ENCODE measurements around the gene GJC2. TPM values are rescaled to one million over a fixed set of nuclear protein-coding genes. Genes with fewer than 3 reads are reported as not detected.
"Not testable (repeated sequence)": the region's sequence is repeated elsewhere in the genome, so short reads cannot be mapped to it uniquely, and the experiment has no call there.

Gene GJC2
- total and polyA plus RNA-seq, 2 donors, result 1.2 to 1.5 TPM

DNA sequence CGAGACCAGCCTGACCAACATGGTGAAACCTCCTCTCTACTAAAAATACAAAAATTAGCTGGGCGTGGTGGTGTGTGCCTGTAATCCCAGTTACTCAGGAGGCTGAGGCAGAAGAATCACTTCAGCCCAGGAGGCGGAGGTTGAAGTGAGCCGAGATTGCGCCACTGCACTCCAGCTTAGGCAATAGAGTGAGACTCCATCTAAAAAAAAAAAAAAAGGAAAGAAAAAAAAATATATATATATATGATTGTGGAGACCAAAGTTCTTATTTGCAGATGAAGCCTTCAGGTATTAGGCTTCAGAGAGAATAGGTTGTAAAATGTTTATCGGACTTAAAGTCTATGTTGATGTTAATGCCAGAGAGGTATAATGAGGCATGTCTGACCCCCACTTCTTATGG, 38.4 kb upstream of the GJC2 start:
- not testable (repeated sequence) for H3K9me3 ChIP-seq (ENCODE audit: control insufficient read depth in 2 of 2, insufficient read depth in 1 of 2, low read length in 1 of 2); H3K27me3 ChIP-seq (ENCODE audit: control insufficient read depth in 2 of 2, insufficient read depth in 1 of 2, low read length in 1 of 2); DNase-seq (ENCODE audit: low read depth in 6 of 9, low spot score in 9 of 9); H3K4me3 ChIP-seq (ENCODE audit: low read length in 2 of 2); H3K27ac ChIP-seq (ENCODE audit: low read depth in 1 of 2, low read length in 1 of 2)
- Histone ChIP-seq H3K4me1 (ENCODE audit: control insufficient read depth in 2 of 2, insufficient read depth in 2 of 2, low read length in 2 of 2) (peaks cover 9 to 19% of the 10 kb centered on the region in 2 donors), H3K36me3 (ENCODE audit: control insufficient read depth in 2 of 2, insufficient read depth in 2 of 2, low read length in 1 of 2) (peaks cover 10 to 14% of the 10 kb centered on the region in 2 donors)
- 97% methylated on average over 6 of the region's 6 CpGs for WGBS

DNA sequence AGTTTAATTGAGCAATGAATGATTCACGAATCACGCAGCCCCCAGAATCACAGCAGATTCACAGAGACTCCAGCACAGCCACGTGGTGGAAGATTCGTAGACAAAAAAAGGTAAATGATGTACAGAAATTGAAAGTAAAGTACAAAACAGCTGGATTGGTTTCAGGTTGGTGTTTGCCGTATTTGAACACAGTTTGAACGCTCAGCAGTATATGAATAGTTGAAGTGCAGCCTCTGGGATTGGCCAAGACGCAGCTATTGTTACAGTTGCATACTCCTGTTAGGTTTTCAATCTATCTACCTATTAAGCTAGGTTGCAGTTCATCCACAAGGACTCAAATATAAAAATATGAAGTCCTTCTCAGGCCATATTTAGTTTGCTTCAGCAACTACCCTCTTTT, 37.6 kb upstream of the GJC2 start:
- 93% methylated on average over 7 of the region's 7 CpGs for WGBS
- peaks cover 9 to 19% of the 10 kb centered on the region in 2 donors for H3K4me1 ChIP-seq (ENCODE audit: control insufficient read depth in 2 of 2, insufficient read depth in 2 of 2, low read length in 2 of 2)
- no peak overlapping the region for H3K4me3 ChIP-seq (ENCODE audit: low read length in 2 of 2)
- DNase-seq (ENCODE audit: low read depth in 6 of 9, low spot score in 9 of 9), result no peak
- H3K36me3 ChIP-seq (ENCODE audit: control insufficient read depth in 2 of 2, insufficient read depth in 2 of 2, low read length in 1 of 2), result peaks cover 6 to 7% of the 10 kb centered on the region in 2 donors
- H3K27me3 ChIP-seq (ENCODE audit: control insufficient read depth in 2 of 2, insufficient read depth in 1 of 2, low read length in 1 of 2), result no peaks in the 10 kb centered on the region
- no peak overlapping the region for H3K27ac ChIP-seq (ENCODE audit: low read depth in 1 of 2, low read length in 1 of 2)
- H3K9me3 ChIP-seq (ENCODE audit: control insufficient read depth in 2 of 2, insufficient read depth in 1 of 2, low read length in 1 of 2), result peaks cover 0 to 3% of the 10 kb centered on the region in 2 donors

DNA sequence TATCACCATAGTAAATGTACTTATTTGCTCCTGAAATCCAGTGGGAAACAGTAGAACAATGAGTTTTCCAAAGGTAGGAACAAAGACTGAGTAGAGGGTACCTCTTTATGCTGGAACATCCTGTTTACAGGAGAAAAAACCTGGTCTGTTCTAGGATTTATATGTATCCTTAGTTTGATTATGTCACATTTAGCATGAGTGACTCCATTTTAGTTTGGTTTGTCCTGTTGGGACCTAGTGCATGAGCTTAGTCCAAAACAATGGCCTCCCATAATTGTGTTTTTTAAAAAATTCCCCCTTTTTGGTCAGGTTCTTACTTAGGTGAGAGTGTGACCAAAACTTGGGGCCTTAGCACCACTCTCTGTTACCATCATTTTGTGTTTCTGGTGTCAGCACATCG, 37.1 kb upstream of the GJC2 start:
- Histone ChIP-seq H3K4me3 (ENCODE audit: low read length in 2 of 2) (no peak overlapping the region), H3K4me1 (ENCODE audit: control insufficient read depth in 2 of 2, insufficient read depth in 2 of 2, low read length in 2 of 2) (peaks cover 9 to 19% of the 10 kb centered on the region in 2 donors), H3K27me3 (ENCODE audit: control insufficient read depth in 2 of 2, insufficient read depth in 1 of 2, low read length in 1 of 2) (no peaks in the 10 kb centered on the region), H3K9me3 (ENCODE audit: control insufficient read depth in 2 of 2, insufficient read depth in 1 of 2, low read length in 1 of 2) (peaks cover 0 to 3% of the 10 kb centered on the region in 2 donors), H3K27ac (ENCODE audit: low read depth in 1 of 2, low read length in 1 of 2) (no peak overlapping the region), H3K36me3 (ENCODE audit: control insufficient read depth in 2 of 2, insufficient read depth in 2 of 2, low read length in 1 of 2) (peaks cover 3% of the 10 kb centered on the region in 2 donors)
- 93% methylated on average over 1 of the region's 1 CpG for WGBS
- DNase-seq (ENCODE audit: low read depth in 6 of 9, low spot score in 9 of 9), result no peak

DNA sequence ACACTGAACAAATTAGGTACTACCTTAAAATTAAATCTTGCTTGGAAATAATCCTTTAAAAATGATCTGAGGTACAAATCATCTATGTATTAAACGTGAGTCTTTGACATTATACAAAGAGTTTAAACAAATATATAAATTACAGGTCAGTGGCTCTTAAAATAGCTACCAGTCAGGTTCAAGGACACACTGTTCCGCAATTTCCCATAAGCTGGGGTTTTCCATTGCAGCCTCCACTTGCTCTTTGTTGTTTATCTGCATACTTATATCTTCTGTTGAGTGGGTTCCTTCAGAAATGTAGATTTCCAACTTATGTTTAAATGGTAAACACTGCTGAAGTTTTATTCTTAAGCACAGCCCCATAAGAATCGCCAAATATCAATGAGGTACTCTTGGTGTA, 34.9 kb upstream of the GJC2 start:
- Histone ChIP-seq H3K27ac (ENCODE audit: low read depth in 1 of 2, low read length in 1 of 2) (no peak overlapping the region), H3K36me3 (ENCODE audit: control insufficient read depth in 2 of 2, insufficient read depth in 2 of 2, low read length in 1 of 2) (no peaks in the 10 kb centered on the region), H3K4me1 (ENCODE audit: control insufficient read depth in 2 of 2, insufficient read depth in 2 of 2, low read length in 2 of 2) (peaks cover 4 to 5% of the 10 kb centered on the region in 2 donors), H3K4me3 (ENCODE audit: low read length in 2 of 2) (no peak overlapping the region), H3K9me3 (ENCODE audit: control insufficient read depth in 2 of 2, insufficient read depth in 1 of 2, low read length in 1 of 2) (peaks cover 0 to 5% of the 10 kb centered on the region in 2 donors), H3K27me3 (ENCODE audit: control insufficient read depth in 2 of 2, insufficient read depth in 1 of 2, low read length in 1 of 2) (no peaks in the 10 kb centered on the region)
- 93% methylated on average over 3 of the region's 3 CpGs for WGBS
- no peak for DNase-seq (ENCODE audit: low read depth in 6 of 9, low spot score in 9 of 9)

DNA sequence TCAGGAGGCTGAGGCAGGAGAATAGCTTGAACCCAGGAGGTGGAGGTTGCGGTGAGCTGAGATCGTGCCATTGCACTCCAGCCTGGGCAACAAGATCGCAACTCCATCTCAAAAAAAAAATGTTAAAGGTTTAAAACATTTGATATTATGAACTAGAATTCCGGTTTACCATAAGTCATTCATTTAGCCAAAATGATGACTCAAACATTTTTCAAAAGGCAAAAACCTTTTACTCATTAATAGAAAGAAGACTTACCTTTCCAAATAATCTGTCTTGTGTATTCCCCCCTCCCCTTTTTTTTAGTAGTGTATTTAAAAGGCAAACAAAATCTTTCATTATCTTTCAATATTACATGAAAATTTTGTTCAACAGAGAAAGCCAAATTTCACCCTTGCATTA, 32.4 kb upstream of the GJC2 start:
- Histone ChIP-seq H3K27ac (ENCODE audit: low read depth in 1 of 2, low read length in 1 of 2) (no peak overlapping the region), H3K4me1 (ENCODE audit: control insufficient read depth in 2 of 2, insufficient read depth in 2 of 2, low read length in 2 of 2) (no peaks in the 10 kb centered on the region), H3K4me3 (ENCODE audit: low read length in 2 of 2) (no peak overlapping the region), H3K9me3 (ENCODE audit: control insufficient read depth in 2 of 2, insufficient read depth in 1 of 2, low read length in 1 of 2) (peaks cover 0 to 5% of the 10 kb centered on the region in 2 donors), H3K36me3 (ENCODE audit: control insufficient read depth in 2 of 2, insufficient read depth in 2 of 2, low read length in 1 of 2) (no peaks in the 10 kb centered on the region), H3K27me3 (ENCODE audit: control insufficient read depth in 2 of 2, insufficient read depth in 1 of 2, low read length in 1 of 2) (no peaks in the 10 kb centered on the region)
- WGBS, result 98% methylated on average over 4 of the region's 4 CpGs
- no peak for DNase-seq (ENCODE audit: low read depth in 6 of 9, low spot score in 9 of 9)

DNA sequence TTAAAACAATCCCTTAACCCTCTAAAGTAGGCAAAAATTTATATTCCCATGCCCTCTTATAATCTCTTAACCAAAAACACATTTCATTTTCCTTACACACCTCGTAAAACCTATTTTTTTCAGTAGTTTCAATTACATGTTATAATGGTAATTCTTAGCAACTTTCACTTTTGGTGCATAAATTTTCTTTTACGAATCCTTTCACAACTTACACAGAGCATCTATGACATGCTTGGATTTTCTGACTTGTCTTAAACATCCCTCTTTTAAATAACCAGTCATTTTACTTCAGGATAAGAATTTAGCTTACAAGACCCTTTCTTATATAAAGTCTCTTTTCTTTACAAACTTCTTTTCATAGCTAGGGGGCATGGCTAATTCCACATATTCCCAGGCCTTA, 31.7 kb upstream of the GJC2 start:
- 91% methylated on average over 2 of the region's 2 CpGs for WGBS

DNA sequence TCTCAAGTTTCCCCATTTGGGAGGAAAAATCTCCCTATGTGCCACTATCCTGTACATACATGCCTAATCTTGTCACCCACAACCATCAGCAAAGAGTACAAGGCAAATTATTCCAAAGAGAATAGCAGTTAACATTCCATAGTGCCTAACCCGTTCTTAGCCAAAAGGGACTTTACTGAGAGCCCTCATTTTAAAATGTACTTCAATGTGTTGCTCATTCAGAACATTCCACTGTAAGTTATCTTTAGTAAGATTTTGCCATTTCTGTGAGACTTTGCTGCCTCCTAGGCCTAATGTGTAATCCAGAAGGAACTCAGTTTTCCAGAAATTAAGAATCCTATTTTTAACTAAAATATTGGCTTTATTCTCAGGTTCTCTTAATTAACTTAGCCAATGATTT, 29.4 kb upstream of the GJC2 start:
- no peaks in the 10 kb centered on the region for H3K4me1 ChIP-seq (ENCODE audit: control insufficient read depth in 2 of 2, insufficient read depth in 2 of 2, low read length in 2 of 2)
- WGBS, result 91% methylated on average over 1 of the region's 1 CpG

More for the DNA sequence above, 31.7 kb upstream of the GJC2 start:
- H3K4me1 ChIP-seq (ENCODE audit: control insufficient read depth in 2 of 2, insufficient read depth in 2 of 2, low read length in 2 of 2), result no peaks in the 10 kb centered on the region
- no peak overlapping the region for H3K27ac ChIP-seq (ENCODE audit: low read depth in 1 of 2, low read length in 1 of 2)
- H3K9me3 ChIP-seq (ENCODE audit: control insufficient read depth in 2 of 2, insufficient read depth in 1 of 2, low read length in 1 of 2), result peaks cover 0 to 5% of the 10 kb centered on the region in 2 donors
- H3K4me3 ChIP-seq (ENCODE audit: low read length in 2 of 2), result no peak overlapping the region
- peaks cover 0 to under 1% of the 10 kb centered on the region in 2 donors for H3K27me3 ChIP-seq (ENCODE audit: control insufficient read depth in 2 of 2, insufficient read depth in 1 of 2, low read length in 1 of 2)
- H3K36me3 ChIP-seq (ENCODE audit: control insufficient read depth in 2 of 2, insufficient read depth in 2 of 2, low read length in 1 of 2), result no peaks in the 10 kb centered on the region
- DNase-seq (ENCODE audit: low read depth in 6 of 9, low spot score in 9 of 9), result no peak

DNA sequence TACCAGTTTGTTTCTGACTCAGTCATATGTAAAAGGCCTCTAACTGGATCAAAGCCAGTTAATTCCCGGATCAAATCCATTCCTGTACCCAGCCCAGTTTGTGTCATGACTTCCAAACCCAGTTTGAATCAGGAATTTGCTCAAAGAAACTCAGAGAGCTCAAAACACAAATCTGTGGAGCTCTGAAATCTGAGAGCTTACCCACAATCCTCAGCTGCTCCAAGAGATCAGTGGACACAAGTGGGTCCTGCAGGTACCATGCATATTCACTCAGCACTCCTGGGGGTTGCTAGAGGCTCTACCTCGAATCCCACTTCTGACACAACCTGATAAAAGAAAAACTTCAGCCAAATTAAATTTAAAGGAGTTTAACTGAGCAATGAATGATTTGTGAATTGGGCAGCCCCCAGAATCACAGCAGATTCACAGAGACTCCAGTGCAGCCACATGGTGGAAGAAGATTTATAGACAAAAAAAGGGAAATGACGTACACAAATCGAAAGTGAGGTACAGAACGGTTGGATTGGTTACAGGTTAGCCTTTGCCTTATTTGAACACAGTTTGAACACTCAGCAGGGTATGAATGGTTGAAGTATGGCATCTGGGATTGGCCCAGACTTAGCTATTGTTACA, 28.8 kb upstream of the GJC2 start:
- Histone ChIP-seq H3K9me3 (ENCODE audit: control insufficient read depth in 2 of 2, insufficient read depth in 1 of 2, low read length in 1 of 2) (peaks cover 0 to 5% of the 10 kb centered on the region in 2 donors), H3K4me1 (ENCODE audit: control insufficient read depth in 2 of 2, insufficient read depth in 2 of 2, low read length in 2 of 2) (no peaks in the 10 kb centered on the region), H3K36me3 (ENCODE audit: control insufficient read depth in 2 of 2, insufficient read depth in 2 of 2, low read length in 1 of 2) (no peaks in the 10 kb centered on the region), H3K27me3 (ENCODE audit: control insufficient read depth in 2 of 2, insufficient read depth in 1 of 2, low read length in 1 of 2) (peaks cover 0 to 5% of the 10 kb centered on the region in 2 donors), H3K27ac (ENCODE audit: low read depth in 1 of 2, low read length in 1 of 2) (no peak overlapping the region), H3K4me3 (ENCODE audit: low read length in 2 of 2) (no peak overlapping the region)
- 52% methylated on average over 5 of the region's 5 CpGs for WGBS
- DNase-seq (ENCODE audit: low read depth in 6 of 9, low spot score in 9 of 9), result no peak

More for the DNA sequence above, 29.4 kb upstream of the GJC2 start:
- Histone ChIP-seq H3K4me3 (ENCODE audit: low read length in 2 of 2) (no peak overlapping the region), H3K9me3 (ENCODE audit: control insufficient read depth in 2 of 2, insufficient read depth in 1 of 2, low read length in 1 of 2) (peaks cover 0 to 5% of the 10 kb centered on the region in 2 donors), H3K27me3 (ENCODE audit: control insufficient read depth in 2 of 2, insufficient read depth in 1 of 2, low read length in 1 of 2) (peaks cover 0 to 5% of the 10 kb centered on the region in 2 donors), H3K27ac (ENCODE audit: low read depth in 1 of 2, low read length in 1 of 2) (no peak overlapping the region), H3K36me3 (ENCODE audit: control insufficient read depth in 2 of 2, insufficient read depth in 2 of 2, low read length in 1 of 2) (no peaks in the 10 kb centered on the region)
- DNase-seq (ENCODE audit: low read depth in 6 of 9, low spot score in 9 of 9), result no peak

DNA sequence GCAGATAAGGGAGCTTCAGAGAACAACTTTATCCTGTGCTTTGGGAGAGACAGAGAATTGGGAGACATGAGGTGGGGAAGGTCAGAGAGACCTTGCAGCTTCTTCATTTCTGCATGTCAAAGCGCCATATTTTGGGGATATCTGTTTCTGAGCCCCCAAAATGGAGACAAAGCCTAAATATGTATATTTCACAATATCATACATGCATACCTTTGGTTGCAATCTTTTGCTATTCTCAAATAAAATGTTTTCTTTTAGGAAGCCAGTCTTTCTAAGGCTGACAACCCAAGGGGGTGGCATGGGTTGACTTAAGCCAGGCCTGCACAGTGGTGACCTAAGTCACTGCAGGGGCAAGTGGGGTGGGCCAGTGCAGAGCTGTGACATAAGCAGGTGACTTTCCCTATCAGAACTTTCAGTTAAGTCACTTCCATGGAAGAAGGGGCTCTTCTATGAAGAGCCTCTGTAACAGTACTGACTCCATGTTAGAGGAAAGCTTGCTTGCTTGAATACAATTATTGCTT, 26.7 kb upstream of the GJC2 start:
- no peak overlapping the region for H3K4me3 ChIP-seq (ENCODE audit: low read length in 2 of 2)
- H3K4me1 ChIP-seq (ENCODE audit: control insufficient read depth in 2 of 2, insufficient read depth in 2 of 2, low read length in 2 of 2), result no peaks in the 10 kb centered on the region
- no peak overlapping the region for H3K27ac ChIP-seq (ENCODE audit: low read depth in 1 of 2, low read length in 1 of 2)
- 90% methylated on average over 1 of the region's 1 CpG for WGBS
- H3K9me3 ChIP-seq (ENCODE audit: control insufficient read depth in 2 of 2, insufficient read depth in 1 of 2, low read length in 1 of 2), result peaks cover 0 to 5% of the 10 kb centered on the region in 2 donors
- H3K36me3 ChIP-seq (ENCODE audit: control insufficient read depth in 2 of 2, insufficient read depth in 2 of 2, low read length in 1 of 2), result no peaks in the 10 kb centered on the region
- no peak for DNase-seq (ENCODE audit: low read depth in 6 of 9, low spot score in 9 of 9)
- peaks cover 0 to 5% of the 10 kb centered on the region in 2 donors for H3K27me3 ChIP-seq (ENCODE audit: control insufficient read depth in 2 of 2, insufficient read depth in 1 of 2, low read length in 1 of 2)

Measured in thymus (tissue), 11 donors.